HUES48 (cell line): ENCODE data around the gene RASD2.

Experiments used
- H3K27ac ChIP-seq: one replicate; pipeline ENCODE4 v1.7.0; 2013; ENCODE audit warnings: low read depth, low read length, inconsistent platforms
- H3K27me3 ChIP-seq: 2 replicates; pipeline ENCODE4 v1.6.1; 2013; ENCODE audit warnings: mild to moderate bottlenecking, low read length; ENCODE audit not compliant: control insufficient read depth, insufficient read depth
- H3K36me3 ChIP-seq: 2 replicates; pipeline ENCODE4 v1.6.1; 2013; ENCODE audit warnings: low read length; ENCODE audit not compliant: control insufficient read depth, insufficient read depth
- H3K4me1 ChIP-seq: 2 replicates; pipeline ENCODE4 v1.6.1; 2013; ENCODE audit warnings: mild to moderate bottlenecking, low read length; ENCODE audit not compliant: control insufficient read depth, insufficient read depth
- H3K4me3 ChIP-seq: 2 replicates; pipeline ENCODE4 v1.5.1; 2013; ENCODE audit warnings: mild to moderate bottlenecking, low read depth, low read length
- H3K9ac ChIP-seq: 2 replicates; pipeline ENCODE4 v1.6.1; 2013; ENCODE audit warnings: mild to moderate bottlenecking, low read depth, low read length, moderate library complexity
- H3K9me3 ChIP-seq: 2 replicates; pipeline ENCODE4 v1.6.1; 2013; ENCODE audit warnings: low read length; ENCODE audit not compliant: control insufficient read depth, insufficient read depth

The RASD2 gene

GRCh38 chr22:35577799-35578659, 37.4 kb downstream of the RASD2 start:
- Histone ChIP-seq H3K9me3 (no peaks in the 10 kb centered on the region), H3K27me3 (no peaks in the 10 kb centered on the region), H3K36me3 (no peaks in the 10 kb centered on the region), H3K4me3 (no peak overlapping the region), H3K27ac (no peak overlapping the region), H3K4me1 (no peaks in the 10 kb centered on the region), H3K9ac (no peak overlapping the region)

DNA sequence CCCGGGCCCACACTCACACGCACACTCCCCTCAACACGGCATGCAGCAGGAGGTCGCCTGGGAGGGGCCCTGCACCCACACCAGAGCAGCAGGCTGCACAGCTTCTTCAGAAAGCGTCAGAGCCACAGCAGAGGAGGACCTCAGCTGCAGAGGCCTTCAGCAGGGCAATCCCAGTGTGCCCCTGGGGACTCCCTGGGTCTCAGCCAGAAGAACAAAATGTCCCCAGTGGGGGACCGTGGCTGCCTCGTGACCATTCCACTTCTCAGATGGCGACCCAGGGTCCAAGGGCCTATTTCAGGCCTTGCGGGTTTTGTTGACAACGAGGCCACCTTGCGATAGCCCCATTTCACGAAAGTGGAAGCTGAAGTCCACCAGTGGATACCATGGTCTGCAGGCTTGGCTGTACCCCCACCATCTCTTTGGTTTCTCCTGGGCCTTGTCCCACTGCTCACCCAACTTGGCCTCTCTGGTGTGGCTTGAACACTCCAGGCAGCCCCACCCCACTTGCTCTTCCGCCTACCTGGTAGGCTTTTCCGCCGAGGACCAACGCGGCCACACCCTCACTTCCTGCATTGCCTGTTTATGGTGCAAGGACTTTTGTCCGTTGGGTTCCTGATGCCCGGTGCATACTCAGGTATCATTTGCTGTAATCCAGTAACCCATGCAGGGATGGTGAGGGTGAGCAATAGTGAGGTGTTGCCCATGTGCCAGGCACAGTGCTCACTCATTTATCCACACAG, 38.4 kb downstream of the RASD2 start:
- H3K27ac ChIP-seq: no peak overlapping the region
- H3K9ac ChIP-seq: no peak overlapping the region
- H3K9me3 ChIP-seq: no peaks in the 10 kb centered on the region
- H3K4me3 ChIP-seq: no peak overlapping the region
- H3K4me1 ChIP-seq: no peaks in the 10 kb centered on the region
- no peaks in the 10 kb centered on the region for H3K36me3 ChIP-seq
- H3K27me3 ChIP-seq: no peaks in the 10 kb centered on the region

- Histone ChIP-seq H3K4me3 (no peak overlapping the region), H3K4me1 (no peaks in the 10 kb centered on the region), H3K9ac (no peak overlapping the region), H3K27me3 (no peaks in the 10 kb centered on the region), H3K36me3 (no peaks in the 10 kb centered on the region), H3K27ac (no peak overlapping the region), H3K9me3 (no peaks in the 10 kb centered on the region)
Observed at GRCh38 chr22:35580351-35581022, 39.9 kb downstream of the RASD2 start.

- Histone ChIP-seq H3K4me1 (no peaks in the 10 kb centered on the region), H3K4me3 (no peak overlapping the region), H3K9ac (no peak overlapping the region), H3K9me3 (no peaks in the 10 kb centered on the region), H3K27me3 (no peaks in the 10 kb centered on the region), H3K36me3 (no peaks in the 10 kb centered on the region), H3K27ac (no peak overlapping the region)
Observed at GRCh38 chr22:35581023-35581413, 40.4 kb downstream of the RASD2 start.

DNA sequence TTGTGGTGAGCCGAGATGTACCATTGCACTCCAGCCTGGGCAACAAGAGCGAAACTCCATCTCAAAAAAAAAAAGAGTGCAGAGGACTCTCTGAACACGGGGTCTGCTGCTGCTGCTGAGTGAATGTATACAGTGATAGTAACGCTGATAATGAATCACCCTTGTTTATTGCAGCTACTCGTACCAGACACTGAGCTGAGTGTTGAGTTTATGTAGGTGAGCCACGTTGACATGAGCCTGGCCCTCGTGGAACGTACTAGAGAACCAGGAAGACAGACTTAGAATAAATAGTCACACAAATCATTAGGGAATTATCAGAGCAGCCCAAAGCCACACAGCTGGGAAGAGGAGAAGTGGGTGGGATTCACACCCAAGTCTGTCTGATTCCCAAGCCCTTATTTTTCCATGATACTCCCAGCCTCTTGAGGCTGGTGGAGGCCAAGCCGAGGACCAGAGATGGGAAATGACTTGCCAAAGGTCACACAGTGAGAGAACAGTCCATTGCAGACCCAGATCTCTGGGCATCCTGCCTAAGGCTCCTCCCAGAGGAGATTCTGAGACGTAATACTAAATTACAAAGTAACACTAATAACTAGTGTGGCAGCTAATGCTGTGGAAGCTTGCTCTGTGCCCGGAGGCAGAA, 41.7 kb downstream of the RASD2 start:
- no peak overlapping the region for H3K27ac ChIP-seq
- no peaks in the 10 kb centered on the region for H3K27me3 ChIP-seq
- no peaks in the 10 kb centered on the region for H3K4me1 ChIP-seq
- H3K9me3 ChIP-seq: no peaks in the 10 kb centered on the region
- H3K36me3 ChIP-seq: no peaks in the 10 kb centered on the region
- no peak overlapping the region for H3K9ac ChIP-seq
- H3K4me3 ChIP-seq: no peak overlapping the region

DNA sequence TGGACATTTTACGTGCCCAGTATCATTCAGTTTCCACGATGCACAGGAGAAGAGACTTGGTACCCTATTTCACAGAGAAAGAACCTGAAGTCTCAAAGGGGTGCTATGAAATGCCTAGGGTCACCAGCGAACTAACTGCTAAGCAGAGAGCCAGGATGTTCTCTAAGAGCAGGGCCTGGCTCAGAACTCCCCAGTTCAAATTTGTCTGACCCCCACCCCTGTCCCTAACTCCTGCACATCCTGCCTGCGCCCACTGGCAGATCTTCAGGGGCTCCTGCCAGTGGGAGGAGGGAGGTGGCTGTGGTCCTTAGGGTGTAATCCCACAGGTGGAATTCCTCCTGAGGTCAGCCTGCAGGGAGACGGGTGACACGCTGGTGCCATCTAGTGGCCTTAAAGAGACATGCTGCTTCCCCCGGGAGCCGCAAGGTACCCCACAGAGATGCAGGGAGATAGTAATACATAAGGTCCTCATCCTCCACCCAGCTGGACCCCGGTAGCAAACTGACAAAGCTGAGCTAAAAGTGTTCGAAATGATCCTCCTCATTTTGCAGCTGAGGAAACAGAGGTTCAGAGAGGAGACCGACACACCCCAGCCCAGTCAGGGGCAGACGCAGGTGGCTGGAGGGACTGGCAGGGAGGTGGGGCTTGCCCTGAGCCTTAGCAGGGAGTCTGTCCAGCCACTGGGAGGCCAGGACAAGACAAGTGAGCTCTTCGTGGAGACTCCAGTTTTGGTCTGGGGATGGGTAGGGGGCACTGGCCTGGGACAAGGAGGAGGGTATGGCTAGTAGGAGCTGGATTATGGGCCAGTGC, 42.4 kb downstream of the RASD2 start:
- H3K27ac ChIP-seq: no peak overlapping the region
- H3K36me3 ChIP-seq: no peaks in the 10 kb centered on the region
- H3K4me1 ChIP-seq: no peaks in the 10 kb centered on the region
- H3K9me3 ChIP-seq: no peaks in the 10 kb centered on the region
- no peak overlapping the region for H3K9ac ChIP-seq
- H3K4me3 ChIP-seq: no peak overlapping the region
- no peaks in the 10 kb centered on the region for H3K27me3 ChIP-seq

- H3K4me1 ChIP-seq: no peaks in the 10 kb centered on the region
- no peak overlapping the region for H3K9ac ChIP-seq
- H3K27ac ChIP-seq: no peak overlapping the region
- H3K36me3 ChIP-seq: no peaks in the 10 kb centered on the region
- no peaks in the 10 kb centered on the region for H3K27me3 ChIP-seq
- no peaks in the 10 kb centered on the region for H3K9me3 ChIP-seq
- no peak overlapping the region for H3K4me3 ChIP-seq
Observed at GRCh38 chr22:35586771-35587170, 46.1 kb downstream of the RASD2 start.

- Histone ChIP-seq H3K27me3 (no peaks in the 10 kb centered on the region), H3K9ac (no peak overlapping the region), H3K9me3 (no peaks in the 10 kb centered on the region), H3K4me1 (no peaks in the 10 kb centered on the region), H3K4me3 (no peak overlapping the region), H3K27ac (no peak overlapping the region), H3K36me3 (no peaks in the 10 kb centered on the region)
Observed at GRCh38 chr22:35587447-35587870, 46.8 kb downstream of the RASD2 start.

GRCh38 chr22:35587896-35588295, 47.3 kb downstream of the RASD2 start:
- no peaks in the 10 kb centered on the region for H3K36me3 ChIP-seq
- no peaks in the 10 kb centered on the region for H3K9me3 ChIP-seq
- H3K9ac ChIP-seq: no peak overlapping the region
- no peak overlapping the region for H3K4me3 ChIP-seq
- H3K27me3 ChIP-seq: no peaks in the 10 kb centered on the region
- no peak overlapping the region for H3K27ac ChIP-seq
- H3K4me1 ChIP-seq: no peaks in the 10 kb centered on the region

DNA sequence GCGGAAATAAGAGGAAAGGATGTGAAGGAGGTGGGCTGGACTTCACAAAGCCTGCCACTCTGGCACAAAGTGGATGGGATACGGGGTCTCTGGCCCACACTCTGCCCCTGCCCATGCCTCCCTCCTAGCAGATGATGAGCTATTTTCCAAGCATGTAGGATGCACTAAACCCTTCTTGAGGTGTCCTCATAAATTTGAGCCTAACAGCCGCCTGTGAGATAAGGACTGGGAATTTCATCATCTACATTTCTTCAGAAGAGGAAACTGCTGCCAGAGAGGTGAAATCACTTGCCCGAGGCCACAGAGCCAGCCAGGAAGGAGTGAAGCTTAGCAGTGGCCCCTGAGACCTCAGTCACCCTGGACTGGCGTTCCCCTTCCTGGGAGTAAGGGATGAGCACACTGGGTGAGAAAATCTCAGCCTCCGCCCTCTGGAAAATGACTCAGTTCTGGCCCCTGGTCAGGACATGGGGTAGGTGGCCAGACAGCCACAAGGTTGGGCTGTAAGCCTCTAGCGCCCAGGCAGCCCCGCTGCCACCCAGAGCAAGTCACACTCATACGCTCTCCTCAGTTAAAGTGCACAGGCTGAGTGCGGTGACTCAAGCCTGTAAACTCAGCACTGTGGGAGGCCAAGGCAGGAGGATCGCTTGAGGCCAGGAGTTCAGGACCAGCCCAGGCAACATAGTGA, 48.6 kb downstream of the RASD2 start:
- H3K36me3 ChIP-seq: no peaks in the 10 kb centered on the region
- peaks cover 5% of the 10 kb centered on the region; the same call in 1 of the 2 replicates for H3K4me1 ChIP-seq
- no peak overlapping the region for H3K4me3 ChIP-seq
- H3K9ac ChIP-seq: no peak overlapping the region
- no peaks in the 10 kb centered on the region for H3K9me3 ChIP-seq
- H3K27ac ChIP-seq: no peak overlapping the region
- peaks cover 2% of the 10 kb centered on the region; the same call in 1 of the 2 replicates for H3K27me3 ChIP-seq
